ENCODE results near the gene ATP2B1. TPM values are rescaled to one million over a fixed set of nuclear protein-coding genes. Genes with fewer than 3 reads are reported as not detected.

ATP2B1 gene
- total and polyA plus RNA-seq, 2 donors (not counting 3 experiments of a cell fraction or from before 2014, with no cell fraction given): 6.4 to 28.0 TPM

GRCh38 chr12:89661706-89662330, 46.8 kb downstream of the ATP2B1 start:
- no peak overlapping the region for H3K4me2 ChIP-seq (ENCODE audit: insufficient read depth, low read length)
- H3K4me1 ChIP-seq (ENCODE audit: control insufficient read depth, extremely low read depth, insufficient read depth, low read length): no peaks in the 10 kb centered on the region
- H4K20me1 ChIP-seq (replicated peaks; ENCODE audit: control insufficient read depth, extremely low read depth, insufficient read depth, low read length): no peaks in the 10 kb centered on the region
- DNase-seq (ENCODE audit: low read depth, low spot score) (no peak), FAIRE-seq (no peak)
- no peak overlapping the region for H3K9ac ChIP-seq (replicated peaks; ENCODE audit: extremely low read depth, insufficient read depth, low read length)
- dilution Hi-C loops (cut with MboI; ENCODE audit: extremely low pct_ligation_motif_present, low sequenced_read_pairs) (no loop called here), intact Hi-C loops (cut with micrococcal nuclease) (no loop called here)
- no peaks in the 10 kb centered on the region for H3K9me3 ChIP-seq (replicated peaks; ENCODE audit: control insufficient read depth, insufficient read depth, low read length)
- BruUV-seq (replicated peaks): no TSS peak
- no peaks in the 10 kb centered on the region for H3K27me3 ChIP-seq (ENCODE audit: control insufficient read depth in 2 of 2, insufficient read depth in 2 of 2, low read length in 2 of 2)
- no peaks in the 10 kb centered on the region for H3K9me1 ChIP-seq (replicated peaks; ENCODE audit: control insufficient read depth, extremely low read depth, insufficient read depth, low read length)
- H3K4me3 ChIP-seq (replicated peaks in 1 of 3; ENCODE audit: insufficient read depth in 1 of 3, low read depth in 1 of 3, low read length in 3 of 3): no peak overlapping the region
- ChIA-PET CTCF (no interaction called here), POLR2A (no interaction called here)
- H3K27ac ChIP-seq (ENCODE audit: insufficient read depth, low read depth, low read length): no peak overlapping the region
- no peaks in the 10 kb centered on the region for H3K79me2 ChIP-seq (ENCODE audit: control insufficient read depth, insufficient read depth, low read length)
- H2AFZ ChIP-seq (ENCODE audit: low read depth, low read length): no peak overlapping the region
- H3K36me3 ChIP-seq (ENCODE audit: control insufficient read depth in 2 of 2, extremely low read depth in 1 of 2, insufficient read depth in 2 of 2, low read length in 2 of 2): no peaks in the 10 kb centered on the region
- TF ChIP-seq EZH2 (IDR thresholded peaks at IDR 0.05; ENCODE audit: borderline replicate concordance, low read depth, low read length, severe bottlenecking): no peak

DNA sequence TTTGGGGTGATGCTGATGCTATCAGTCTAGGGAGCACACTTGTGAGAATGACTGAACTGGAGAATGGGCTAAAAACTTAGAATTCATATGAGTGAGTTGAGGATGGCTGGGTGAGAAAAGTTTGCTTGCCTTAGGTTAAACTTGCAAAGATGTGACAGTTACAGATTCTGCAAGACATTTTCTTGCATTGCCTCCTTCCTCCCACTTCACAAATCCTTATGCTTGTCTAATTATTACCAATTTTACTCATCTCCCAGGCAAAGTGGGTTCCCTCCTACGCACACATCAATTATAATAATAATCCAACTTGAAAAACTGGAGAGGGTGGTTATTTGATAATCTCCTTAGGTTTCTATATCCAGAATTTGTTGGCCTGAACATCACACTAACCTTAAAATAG, 50.9 kb downstream of the ATP2B1 start:
- Histone ChIP-seq H3K9me3 (replicated peaks; ENCODE audit: control insufficient read depth, insufficient read depth, low read length) (no peaks in the 10 kb centered on the region), H3K4me2 (ENCODE audit: insufficient read depth, low read length) (no peak overlapping the region), H3K9ac (replicated peaks; ENCODE audit: extremely low read depth, insufficient read depth, low read length) (no peak overlapping the region), H3K36me3 (ENCODE audit: control insufficient read depth in 2 of 2, extremely low read depth in 1 of 2, insufficient read depth in 2 of 2, low read length in 2 of 2) (no peaks in the 10 kb centered on the region), H3K27ac (ENCODE audit: insufficient read depth, low read depth, low read length) (no peak overlapping the region), H3K4me1 (ENCODE audit: control insufficient read depth, extremely low read depth, insufficient read depth, low read length) (no peaks in the 10 kb centered on the region), H2AFZ (ENCODE audit: low read depth, low read length) (no peak overlapping the region), H3K9me1 (replicated peaks; ENCODE audit: control insufficient read depth, extremely low read depth, insufficient read depth, low read length) (no peaks in the 10 kb centered on the region), H3K27me3 (ENCODE audit: control insufficient read depth in 2 of 2, insufficient read depth in 2 of 2, low read length in 2 of 2) (no peaks in the 10 kb centered on the region), H3K4me3 (replicated peaks in 1 of 3; ENCODE audit: insufficient read depth in 1 of 3, low read depth in 1 of 3, low read length in 3 of 3) (no peak overlapping the region), H4K20me1 (replicated peaks; ENCODE audit: control insufficient read depth, extremely low read depth, insufficient read depth, low read length) (no peaks in the 10 kb centered on the region), H3K79me2 (ENCODE audit: control insufficient read depth, insufficient read depth, low read length) (no peaks in the 10 kb centered on the region)
- FAIRE-seq (no peak), DNase-seq (ENCODE audit: low read depth, low spot score) (no peak)
- TF ChIP-seq, protein P1, sequence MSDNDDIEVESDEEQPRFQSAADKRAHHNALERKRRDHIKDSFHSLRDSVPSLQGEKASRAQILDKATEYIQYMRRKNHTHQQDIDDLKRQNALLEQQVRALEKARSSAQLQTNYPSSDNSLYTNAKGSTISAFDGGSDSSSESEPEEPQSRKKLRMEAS (IDR thresholded peaks at IDR 0.05; ENCODE audit: insufficient read depth, insufficient read length): no peak
- TF ChIP-seq GATA2 (IDR thresholded peaks at IDR 0.05; ENCODE audit: insufficient read depth, insufficient read length, low read depth, low read length) (no peak), FOS (IDR thresholded peaks at IDR 0.05; ENCODE audit: borderline replicate concordance, insufficient read depth, low read length) (no peak)
- BruUV-seq (replicated peaks): no TSS peak
- intact Hi-C loops (cut with micrococcal nuclease): no loop called here
- dilution Hi-C loops (cut with MboI; ENCODE audit: extremely low pct_ligation_motif_present, low sequenced_read_pairs): no loop called here
- ChIA-PET CTCF (interaction anchor here (0.6 kb wide), 1 partner anchor 37 kb away, joined by 4 read pairs; no protein-coding TSS in a partner anchor), POLR2A (no interaction called here)

Data from endothelial cell of umbilical vein (primary cell).